Hepatocyte (in vitro differentiated cells): ENCODE data around the gene ANKAR. TPM values are rescaled to one million over a fixed set of nuclear protein-coding genes. Genes with fewer than 3 reads are reported as not detected.
"Not testable (repeated sequence)": the region's sequence is repeated elsewhere in the genome, so short reads cannot be mapped to it uniquely, and the experiment has no call there.

Source experiments
- DNase-seq: peaks from one replicate; pipeline ENCODE4 v3.0.0-alpha.2; 2016; ENCODE audit warnings: low spot score
- H2AFZ ChIP-seq: fragments of 200-600 bp; sonication (generic); 2 replicates; pipeline ENCODE4 v1.6.0; 2016; ENCODE audit warnings: antibody characterized with exemption, mild to moderate bottlenecking
- H3K27ac ChIP-seq: fragments of 200-600 bp; sonication (generic); 2 replicates; pipeline ENCODE4 v1.5.1; 2016; ENCODE audit warnings: mild to moderate bottlenecking
- H3K27me3 ChIP-seq: fragments of 200-600 bp; sonication (generic); 2 replicates; pipeline ENCODE4 v1.6.1; 2016
- H3K36me3 ChIP-seq: fragments of 200-600 bp; sonication (generic); replicated peaks from 2 replicates; pipeline ENCODE4 v1.5.1; 2016; ENCODE audit warnings: low read depth; ENCODE audit not compliant: insufficient read depth
- H3K4me1 ChIP-seq: fragments of 200-600 bp; sonication (generic); 2 replicates; pipeline ENCODE4 v1.5.1; 2016; ENCODE audit warnings: mild to moderate bottlenecking, moderate library complexity; ENCODE audit not compliant: insufficient read depth
- H3K4me2 ChIP-seq: fragments of 200-600 bp; sonication (generic); 2 replicates; pipeline ENCODE4 v1.6.0; 2016
- H3K4me3 ChIP-seq: fragments of 200-600 bp; sonication (generic); 2 replicates; pipeline ENCODE4 v1.5.1; 2016; ENCODE audit warnings: mild to moderate bottlenecking
- H3K79me2 ChIP-seq: fragments of 200-600 bp; sonication (generic); 2 replicates; pipeline ENCODE4 v1.6.0; 2017; ENCODE audit warnings: mild to moderate bottlenecking
- H3K9me2 ChIP-seq: fragments of 200-600 bp; sonication (generic); replicated peaks from 2 replicates; pipeline ENCODE4 v1.6.0; 2017; ENCODE audit warnings: mild to moderate bottlenecking; ENCODE audit not compliant: insufficient read depth
- H3K9me3 ChIP-seq: fragments of 200-600 bp; sonication (generic); 2 replicates; pipeline ENCODE4 v1.5.1; 2016; ENCODE audit warnings: low read depth, mild to moderate bottlenecking
- H4K20me1 ChIP-seq: fragments of 200-600 bp; sonication (generic); 2 replicates; pipeline ENCODE4 v1.6.0; 2016; ENCODE audit warnings: mild to moderate bottlenecking; ENCODE audit not compliant: insufficient read depth, poor library complexity, severe bottlenecking
- CTCF ChIP-seq: fragments of 200-600 bp; sonication (generic); IDR thresholded peaks from 2 replicates; pipeline ENCODE4 v1.5.1; 2016; ENCODE audit warnings: antibody characterized with exemption, mild to moderate bottlenecking; ENCODE audit not compliant: poor library complexity
- EZH2 ChIP-seq: fragments of 200-600 bp; sonication (generic); IDR thresholded peaks from 2 replicates; pipeline ENCODE4 v1.6.1; 2016; ENCODE audit warnings: antibody characterized with exemption, mild to moderate bottlenecking, borderline replicate concordance
- EZH2phosphoT487 ChIP-seq: fragments of 200-600 bp; sonication (generic); IDR thresholded peaks from one replicate; pipeline ENCODE4 v1.6.1; 2018; ENCODE audit warnings: antibody characterized with exemption, mild to moderate bottlenecking, low read depth, moderate library complexity; ENCODE audit not compliant: unreplicated experiment, severe bottlenecking
- WGBS: methylation state at CpG from one replicate; pipeline ENCODE4 v1.1.6; 2016; ENCODE audit warnings: low lambda C conversion rate; ENCODE audit errors: missing lambda C conversion rate; 5-methylcytosine and 5-hydroxymethylcytosine counted together
- polyA plus RNA-seq: library from polyadenylated mRNA; unstranded; fragments of >200 nt; fragmentation: Nextera tagmentation; extraction: Ambion mirVana; gene quantifications from 2 replicates; pipeline ENCODE4 v1.2.1, GENCODE V29; 2016
- total RNA-seq: library from RNA; depleted of rRNA; stranded (reverse); fragments of >200 nt; gene quantifications from 2 replicates; pipeline ENCODE4 v1.2.3, GENCODE V29; 2014

Gene ANKAR
- total and polyA plus RNA-seq, 2 experiments from 2014 or later: 4.0 to 4.6 TPM

- DNase-seq: no peak
- Histone ChIP-seq H3K9me2 (no peaks in the 10 kb centered on the region), H2AFZ (no peak overlapping the region), H3K27me3 (no peaks in the 10 kb centered on the region), H3K4me3 (no peak overlapping the region), H3K79me2 (no peaks in the 10 kb centered on the region), H3K36me3 (no peaks in the 10 kb centered on the region), H4K20me1 (no peaks in the 10 kb centered on the region), H3K4me1 (no peaks in the 10 kb centered on the region), H3K9me3 (no peaks in the 10 kb centered on the region), H3K27ac (no peak overlapping the region), H3K4me2 (no peak overlapping the region)
- no peak for TF ChIP-seq EZH2phosphoT487
- no peak for TF ChIP-seq CTCF
- no peak for TF ChIP-seq EZH2
These were observed 23.2 kb upstream of the ANKAR start for GRCh38 chr2:189651284-189651683.

GRCh38 chr2:189653464-189653863, 21.0 kb upstream of the ANKAR start:
- DNase-seq, H3K4me3 ChIP-seq, H3K27ac ChIP-seq, H3K4me1 ChIP-seq, H3K9me3 ChIP-seq, H3K27me3 ChIP-seq, H3K4me2 ChIP-seq, H2AFZ ChIP-seq, H3K79me2 ChIP-seq, H3K36me3 ChIP-seq, H4K20me1 ChIP-seq, H3K9me2 ChIP-seq: not testable (repeated sequence)
- WGBS: 97% methylated on average over 13 of the region's 29 CpGs

GRCh38 chr2:189654641-189655040, 19.8 kb upstream of the ANKAR start:
- H3K9me3 ChIP-seq: no peaks in the 10 kb centered on the region
- no peaks in the 10 kb centered on the region for H3K9me2 ChIP-seq
- no peak overlapping the region for H3K4me2 ChIP-seq
- H4K20me1 ChIP-seq: no peaks in the 10 kb centered on the region
- 80% methylated on average over 3 of the region's 3 CpGs for WGBS
- H3K79me2 ChIP-seq: no peaks in the 10 kb centered on the region
- H3K4me1 ChIP-seq: peaks cover under 1% of the 10 kb centered on the region
- H3K36me3 ChIP-seq: no peaks in the 10 kb centered on the region
- DNase-seq: no peak
- H3K27ac ChIP-seq: peak overlapping the region; percentile 10
- H3K4me3 ChIP-seq: no peak overlapping the region
- H2AFZ ChIP-seq: peak overlapping the region; percentile 15
- TF ChIP-seq EZH2phosphoT487: no peak
- H3K27me3 ChIP-seq: no peaks in the 10 kb centered on the region

- Histone ChIP-seq H3K4me1 (peaks cover 11% of the 10 kb centered on the region), H3K36me3 (no peaks in the 10 kb centered on the region), H3K9me2 (no peaks in the 10 kb centered on the region), H3K4me2 (peak overlapping the region; percentile 28), H3K27ac (peak overlapping the region; percentile 83), H4K20me1 (no peaks in the 10 kb centered on the region), H3K79me2 (peaks cover 15% of the 10 kb centered on the region), H2AFZ (no peak overlapping the region), H3K9me3 (no peaks in the 10 kb centered on the region), H3K27me3 (no peaks in the 10 kb centered on the region), H3K4me3 (no peak overlapping the region)
- peak; percentile 64 for DNase-seq
- WGBS: 41% methylated on average over 5 of the region's 5 CpGs
- no peak for TF ChIP-seq CTCF
- TF ChIP-seq EZH2phosphoT487: no peak
- TF ChIP-seq EZH2: no peak
These were observed 16.6 kb upstream of the ANKAR start for GRCh38 chr2:189657867-189658266.
